HFF-Myc (cell line): Measurements from ENCODE around the gene FAH.

Experiments used
- DNase-seq: peaks from one replicate; pipeline ENCODE4 v3.0.0-alpha.2; 2011; ENCODE audit warnings: low read depth; ENCODE audit errors: extremely low read depth
- H3K4me3 ChIP-seq: replicated peaks from 2 replicates; pipeline ENCODE4 v1.5.1; 2011; ENCODE audit warnings: low read depth, mild to moderate bottlenecking, control low read depth, low read length
- CTCF ChIP-seq: IDR thresholded peaks from 2 replicates; pipeline ENCODE4 v1.5.1; 2012; ENCODE audit warnings: mild to moderate bottlenecking, low read depth, low read length, control low read depth; ENCODE audit errors: missing control alignments

Gene FAH

GRCh38 chr15:80169768-80170357 lies 17.1 kb downstream of the FAH start:
- no peak overlapping the region for H3K4me3 ChIP-seq
- no peak for TF ChIP-seq CTCF
- no peak for DNase-seq

- DNase-seq: no peak
- TF ChIP-seq CTCF: no peak
- H3K4me3 ChIP-seq: no peak overlapping the region
These were observed 17.8 kb downstream of the FAH start for GRCh38 chr15:80170596-80170995.

GRCh38 chr15:80171787-80172186 lies 19.0 kb downstream of the FAH start:
- no peak for TF ChIP-seq CTCF
- no peak for DNase-seq
- no peak overlapping the region for H3K4me3 ChIP-seq

GRCh38 chr15:80172401-80172800 lies 19.6 kb downstream of the FAH start:
- no peak for TF ChIP-seq CTCF
- no peak for DNase-seq
- no peak overlapping the region for H3K4me3 ChIP-seq

GRCh38 chr15:80173022-80173759 lies 20.4 kb downstream of the FAH start:
- TF ChIP-seq CTCF: peak; percentile 82
- no peak for DNase-seq
- H3K4me3 ChIP-seq: no peak overlapping the region

- no peak for TF ChIP-seq CTCF
- H3K4me3 ChIP-seq: no peak overlapping the region
- DNase-seq: no peak
These were observed 21.4 kb downstream of the FAH start for GRCh38 chr15:80174017-80174746.
